H1 (cell line): ENCODE measurements around the gene INPP4A.

Experiments used
- BRCA1 ChIP-seq: IDR thresholded peaks from 2 replicates; pipeline ENCODE4 v1.6.1; 2012; ENCODE audit warnings: low read depth, low read length, improper control_type of control experiment
- CBX5 ChIP-seq: fragments of 300-800, 300-1000 bp; sonication (generic); IDR thresholded peaks from 2 replicates; pipeline ENCODE4 v1.7.1; 2016; ENCODE audit warnings: antibody characterized with exemption, low read length, low read depth
- EP300 ChIP-seq, 2 experiments: IDR thresholded peaks; 1 replicate in 1 of 2; 2 replicates in 1 of 2; pipeline ENCODE4 v1.6.1; 2011 to 2012; ENCODE audit warnings: low read depth in 2 of 2, low read length in 2 of 2, mild to moderate bottlenecking in 2 of 2, borderline replicate concordance in 1 of 2, inconsistent platforms in 1 of 2, moderate library complexity in 1 of 2
- EZH2 ChIP-seq: fragments of 200-600 bp; sonication (generic); IDR thresholded peaks from 2 replicates; pipeline ENCODE4 v1.7.1; 2012; ENCODE audit warnings: low read depth, mild to moderate bottlenecking, moderate library complexity, low read length, inconsistent platforms; ENCODE audit not compliant: severe bottlenecking
- GABPA ChIP-seq: IDR thresholded peaks from 2 replicates; pipeline ENCODE4 v1.6.1; 2011; ENCODE audit warnings: mild to moderate bottlenecking, low read length, moderate library complexity, borderline replicate concordance; ENCODE audit not compliant: insufficient read depth
- JUN ChIP-seq: IDR thresholded peaks from 2 replicates; pipeline ENCODE4 v1.6.1; 2011; ENCODE audit warnings: low read depth, mild to moderate bottlenecking, improper control_type of control experiment, low read length
- MAFK ChIP-seq: IDR thresholded peaks from 2 replicates; pipeline ENCODE4 v1.6.1; 2012; ENCODE audit warnings: low read depth, mild to moderate bottlenecking, improper control_type of control experiment, low read length
- PHF8 ChIP-seq: fragments of 200-600 bp; sonication (generic); conservative IDR thresholded peaks from 2 replicates; pipeline ENCODE4 v1.7.1; 2012; ENCODE audit warnings: low read depth, mild to moderate bottlenecking, inconsistent platforms, low read length, moderate library complexity
- POLR2AphosphoS5 ChIP-seq: IDR thresholded peaks from 2 replicates; pipeline ENCODE4 v1.6.1; 2011; ENCODE audit warnings: low read depth, low read length
- RAD21 ChIP-seq, 2 experiments: IDR thresholded peaks in 1 of 2; conservative IDR thresholded peaks in 1 of 2; 2 replicates each; pipeline ENCODE4 v1.6.1; 2011; ENCODE audit warnings: low read depth in 2 of 2, low read length in 2 of 2, improper control_type of control experiment in 1 of 2, inconsistent platforms in 1 of 2, mild to moderate bottlenecking in 1 of 2, moderate library complexity in 1 of 2
- TAF1 ChIP-seq: IDR thresholded peaks from 2 replicates; pipeline ENCODE4 v1.6.1; 2011; ENCODE audit warnings: mild to moderate bottlenecking, low read depth, low read length
- TF ChIP-seq, protein P1 (sequence below), 3 experiments: IDR thresholded peaks; 1 replicate in 2 of 3; 2 replicates in 1 of 3; pipeline versions ENCODE4 v1.5.1 to v1.6.1; 2011; ENCODE audit warnings: low read length in 3 of 3, mild to moderate bottlenecking in 3 of 3, inconsistent platforms in 2 of 3, low read depth in 1 of 3, moderate library complexity in 1 of 3; ENCODE audit not compliant: insufficient read depth in 1 of 3; ENCODE audit errors: control extremely low read depth in 1 of 3
- TF ChIP-seq, protein P2 (sequence below): IDR thresholded peaks from 2 replicates; pipeline ENCODE4 v1.6.1; 2012; ENCODE audit warnings: inconsistent platforms

DNA sequence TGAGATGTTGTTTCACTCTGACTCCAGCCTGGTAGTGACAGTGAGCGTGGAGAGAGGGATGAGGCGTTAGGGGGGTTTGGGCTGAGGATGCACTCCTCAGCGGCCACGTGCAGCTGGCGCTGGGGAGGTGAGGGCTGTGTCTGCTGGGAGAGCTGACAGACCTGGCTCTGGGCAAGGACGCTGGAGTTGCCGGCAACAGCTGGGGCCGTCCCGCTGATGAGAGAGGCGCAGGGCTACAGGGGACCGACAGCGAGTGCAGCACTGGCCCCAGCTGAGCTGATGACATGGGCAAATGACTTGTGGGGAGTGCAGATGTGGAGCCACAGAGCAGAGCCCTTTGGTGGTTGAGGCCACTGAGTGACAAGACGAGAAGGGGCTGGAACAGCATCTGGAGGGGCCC is 125.3 kb downstream of the INPP4A start:
- TF ChIP-seq, protein P1, sequence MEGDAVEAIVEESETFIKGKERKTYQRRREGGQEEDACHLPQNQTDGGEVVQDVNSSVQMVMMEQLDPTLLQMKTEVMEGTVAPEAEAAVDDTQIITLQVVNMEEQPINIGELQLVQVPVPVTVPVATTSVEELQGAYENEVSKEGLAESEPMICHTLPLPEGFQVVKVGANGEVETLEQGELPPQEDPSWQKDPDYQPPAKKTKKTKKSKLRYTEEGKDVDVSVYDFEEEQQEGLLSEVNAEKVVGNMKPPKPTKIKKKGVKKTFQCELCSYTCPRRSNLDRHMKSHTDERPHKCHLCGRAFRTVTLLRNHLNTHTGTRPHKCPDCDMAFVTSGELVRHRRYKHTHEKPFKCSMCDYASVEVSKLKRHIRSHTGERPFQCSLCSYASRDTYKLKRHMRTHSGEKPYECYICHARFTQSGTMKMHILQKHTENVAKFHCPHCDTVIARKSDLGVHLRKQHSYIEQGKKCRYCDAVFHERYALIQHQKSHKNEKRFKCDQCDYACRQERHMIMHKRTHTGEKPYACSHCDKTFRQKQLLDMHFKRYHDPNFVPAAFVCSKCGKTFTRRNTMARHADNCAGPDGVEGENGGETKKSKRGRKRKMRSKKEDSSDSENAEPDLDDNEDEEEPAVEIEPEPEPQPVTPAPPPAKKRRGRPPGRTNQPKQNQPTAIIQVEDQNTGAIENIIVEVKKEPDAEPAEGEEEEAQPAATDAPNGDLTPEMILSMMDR (IDR thresholded peaks at IDR 0.05; ENCODE audit: control extremely low read depth in 1 of 3, insufficient read depth in 1 of 3, low read depth in 1 of 3, low read length in 3 of 3) = no peak
- TF ChIP-seq CBX5 (no peak), RAD21 (IDR thresholded peaks at IDR 0.05 in 1 of 2, conservative IDR thresholded peaks at IDR 0.05 in 1 of 2; ENCODE audit: low read depth in 2 of 2, low read length in 2 of 2) (no peak), GABPA (no peak), EP300 (IDR thresholded peaks at IDR 0.05; ENCODE audit: borderline replicate concordance in 1 of 2, low read depth in 2 of 2, low read length in 2 of 2) (no peak), MAFK (no peak), BRCA1 (no peak), PHF8 (no peak), JUN (no peak), EZH2 (no peak), POLR2AphosphoS5 (no peak), TAF1 (no peak)
- TF ChIP-seq, protein P2, sequence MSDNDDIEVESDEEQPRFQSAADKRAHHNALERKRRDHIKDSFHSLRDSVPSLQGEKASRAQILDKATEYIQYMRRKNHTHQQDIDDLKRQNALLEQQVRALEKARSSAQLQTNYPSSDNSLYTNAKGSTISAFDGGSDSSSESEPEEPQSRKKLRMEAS = no peak
